Smooth muscle cell (in vitro differentiated cells): ENCODE measurements around the gene USP28. TPM values are rescaled to one million over a fixed set of nuclear protein-coding genes. Genes with fewer than 3 reads are reported as not detected.

ENCODE experiments used
- DNase-seq: peaks from one replicate; lab custom pipeline; 2025; ENCODE audit not compliant: unreplicated experiment; lab: John Stamatoyannopoulos, UW
- H2AFZ ChIP-seq: fragments of 200-600 bp; sonication (generic); 2 replicates; pipeline ENCODE4 v1.6.0; 2016; ENCODE audit warnings: antibody characterized with exemption, low read depth, mild to moderate bottlenecking
- H3F3A ChIP-seq: fragments of 200-600 bp; sonication (generic); 2 replicates; pipeline ENCODE4 v1.6.0; 2017; ENCODE audit warnings: antibody characterized with exemption, low read depth
- H3K27ac ChIP-seq: fragments of 200-600 bp; sonication (generic); 2 replicates; pipeline ENCODE4 v1.5.1; 2016; ENCODE audit warnings: low read depth, mild to moderate bottlenecking
- H3K27me3 ChIP-seq: fragments of 200-600 bp; sonication (generic); 2 replicates; pipeline ENCODE4 v1.6.1; 2016; ENCODE audit warnings: low read depth, mild to moderate bottlenecking
- H3K36me3 ChIP-seq: fragments of 200-600 bp; sonication (generic); 2 replicates; pipeline ENCODE4 v1.5.1; 2016; ENCODE audit warnings: low read depth
- H3K4me1 ChIP-seq: fragments of 200-600 bp; sonication (generic); 2 replicates; pipeline ENCODE4 v1.5.1; 2016; ENCODE audit warnings: low read depth
- H3K4me2 ChIP-seq: fragments of 200-600 bp; sonication (generic); 2 replicates; pipeline ENCODE4 v1.6.0; 2016; ENCODE audit warnings: mild to moderate bottlenecking
- H3K4me3 ChIP-seq: fragments of 200-600 bp; sonication (generic); 2 replicates; pipeline ENCODE4 v1.5.1; 2016; ENCODE audit warnings: mild to moderate bottlenecking
- H3K79me2 ChIP-seq: fragments of 200-600 bp; sonication (generic); 2 replicates; pipeline ENCODE4 v1.6.0; 2016; ENCODE audit warnings: low read depth, mild to moderate bottlenecking
- H3K9ac ChIP-seq: fragments of 200-600 bp; sonication (generic); 2 replicates; pipeline ENCODE4 v1.6.0; 2016; ENCODE audit warnings: low read depth
- H3K9me3 ChIP-seq: fragments of 200-600 bp; sonication (generic); replicated peaks from 2 replicates; pipeline ENCODE4 v1.5.1; 2016; ENCODE audit warnings: low read depth
- H4K20me1 ChIP-seq: fragments of 200-600 bp; sonication (generic); 2 replicates; pipeline ENCODE4 v1.6.0; 2016; ENCODE audit warnings: low read depth
- WGBS: methylation state at CpG from one replicate; pipeline ENCODE4 v1.1.7; 2016; ENCODE audit warnings: low lambda C conversion rate; 5-methylcytosine and 5-hydroxymethylcytosine counted together
- polyA plus RNA-seq: library from polyadenylated mRNA; unstranded; fragments of >200 nt; fragmentation: Nextera tagmentation; extraction: Ambion mirVana; gene quantifications from 2 replicates; pipeline ENCODE4 v1.2.1, GENCODE V29; 2016
- total RNA-seq: library from RNA; depleted of rRNA; stranded (reverse); fragments of >200 nt; gene quantifications from 2 replicates; pipeline ENCODE4 v1.2.3, GENCODE V29; 2014
- TF ChIP-seq, protein P1 (sequence below): fragments of 200-600 bp; sonication (generic); IDR thresholded peaks from 2 replicates; pipeline ENCODE4 v1.5.1; 2017; ENCODE audit warnings: borderline replicate concordance, mild to moderate bottlenecking, antibody characterized with exemption; ENCODE audit not compliant: insufficient read depth, poor library complexity, severe bottlenecking

USP28 gene
- total and polyA plus RNA-seq, 2 experiments from 2014 or later: 18.6 to 50.5 TPM

DNA sequence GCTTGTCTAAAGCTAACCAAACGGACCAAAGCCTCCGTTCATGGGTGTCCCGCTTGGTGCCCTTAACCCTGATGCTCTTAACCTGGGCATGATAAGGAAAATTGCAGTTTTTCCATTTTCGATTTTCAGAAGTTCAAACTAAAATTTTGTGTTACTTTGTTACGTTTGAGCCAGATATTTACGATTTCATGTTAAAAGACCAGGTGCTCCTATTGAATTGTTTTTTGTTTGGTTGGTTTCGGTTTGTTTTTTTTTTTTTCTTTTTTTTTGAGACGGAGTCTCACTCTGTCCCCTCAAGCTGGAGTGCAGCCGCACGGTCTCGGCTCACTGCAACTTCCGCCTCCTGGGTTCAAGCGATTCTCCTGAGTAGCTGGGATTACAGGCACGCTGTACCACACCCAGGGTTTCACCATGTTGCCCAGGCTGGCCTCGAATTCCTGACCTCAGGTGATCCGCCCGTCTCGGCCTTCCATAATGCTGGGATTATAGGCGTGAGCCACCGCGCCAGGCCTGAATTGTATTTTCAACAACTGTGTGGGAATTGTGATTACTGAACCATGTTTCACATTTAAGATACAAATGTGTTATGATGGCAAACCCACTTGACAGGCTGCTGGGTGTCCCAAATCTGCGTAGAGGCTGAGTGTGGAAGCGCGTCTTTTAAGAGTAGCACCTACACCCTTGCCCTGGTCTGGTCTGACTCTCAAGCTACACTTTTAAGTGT, 864 bp upstream of the USP28 start:
- H3K27me3 ChIP-seq: no peaks in the 10 kb centered on the region
- peak overlapping the region; percentile 86 for H3K4me2 ChIP-seq
- H3K9ac ChIP-seq: peak overlapping the region; percentile 74
- no peaks in the 10 kb centered on the region for H3K79me2 ChIP-seq
- peaks cover 13% of the 10 kb centered on the region for H3F3A ChIP-seq
- DNase-seq: no peak
- peak overlapping the region; percentile 62 for H3K4me3 ChIP-seq
- H3K27ac ChIP-seq: peak overlapping the region; percentile 87
- peaks cover 32% of the 10 kb centered on the region for H3K4me1 ChIP-seq
- H3K36me3 ChIP-seq: no peaks in the 10 kb centered on the region
- WGBS: 85% methylated on average over 24 of the region's 24 CpGs
- TF ChIP-seq, protein P1, sequence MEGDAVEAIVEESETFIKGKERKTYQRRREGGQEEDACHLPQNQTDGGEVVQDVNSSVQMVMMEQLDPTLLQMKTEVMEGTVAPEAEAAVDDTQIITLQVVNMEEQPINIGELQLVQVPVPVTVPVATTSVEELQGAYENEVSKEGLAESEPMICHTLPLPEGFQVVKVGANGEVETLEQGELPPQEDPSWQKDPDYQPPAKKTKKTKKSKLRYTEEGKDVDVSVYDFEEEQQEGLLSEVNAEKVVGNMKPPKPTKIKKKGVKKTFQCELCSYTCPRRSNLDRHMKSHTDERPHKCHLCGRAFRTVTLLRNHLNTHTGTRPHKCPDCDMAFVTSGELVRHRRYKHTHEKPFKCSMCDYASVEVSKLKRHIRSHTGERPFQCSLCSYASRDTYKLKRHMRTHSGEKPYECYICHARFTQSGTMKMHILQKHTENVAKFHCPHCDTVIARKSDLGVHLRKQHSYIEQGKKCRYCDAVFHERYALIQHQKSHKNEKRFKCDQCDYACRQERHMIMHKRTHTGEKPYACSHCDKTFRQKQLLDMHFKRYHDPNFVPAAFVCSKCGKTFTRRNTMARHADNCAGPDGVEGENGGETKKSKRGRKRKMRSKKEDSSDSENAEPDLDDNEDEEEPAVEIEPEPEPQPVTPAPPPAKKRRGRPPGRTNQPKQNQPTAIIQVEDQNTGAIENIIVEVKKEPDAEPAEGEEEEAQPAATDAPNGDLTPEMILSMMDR: no peak
- peaks cover 24% of the 10 kb centered on the region for H4K20me1 ChIP-seq
- no peaks in the 10 kb centered on the region for H3K9me3 ChIP-seq
- peak overlapping the region; percentile 99 for H2AFZ ChIP-seq

DNA sequence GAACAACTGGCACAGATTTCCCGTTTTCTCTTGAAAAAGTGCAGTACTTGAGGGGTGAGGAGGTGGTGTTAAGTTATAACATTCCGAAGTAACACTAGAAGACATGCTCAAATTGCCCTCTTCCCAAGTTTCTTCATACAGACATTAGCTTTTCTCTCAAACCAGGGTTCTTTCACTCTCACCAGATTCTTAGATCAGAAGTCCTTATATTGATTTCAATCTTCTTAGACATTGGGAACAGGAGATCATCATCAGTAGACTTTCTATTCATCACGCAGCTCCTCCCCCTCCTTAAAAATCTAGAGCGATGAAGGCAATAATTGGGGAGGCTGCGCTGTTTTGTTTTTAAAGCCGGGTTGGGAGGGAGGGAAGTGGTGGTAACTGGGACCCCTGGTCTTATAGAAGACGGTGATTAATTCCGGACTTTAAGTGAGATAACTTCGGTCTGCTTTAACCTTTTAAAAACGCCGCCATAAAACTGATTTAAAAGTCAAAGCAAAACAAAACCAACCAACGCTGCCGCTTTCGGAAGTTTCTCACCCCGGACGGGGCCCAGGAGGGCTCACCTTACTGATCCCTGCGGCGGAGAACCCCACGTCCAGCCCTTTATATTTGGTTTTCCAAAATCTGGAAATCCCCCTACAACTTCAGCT, 665 bp downstream of the USP28 start:
- 2% methylated on average over 19 of the region's 19 CpGs for WGBS
- H3F3A ChIP-seq: peaks cover 13% of the 10 kb centered on the region
- H3K79me2 ChIP-seq: no peaks in the 10 kb centered on the region
- peaks cover 35% of the 10 kb centered on the region for H3K4me1 ChIP-seq
- peaks cover 38% of the 10 kb centered on the region for H4K20me1 ChIP-seq
- no peaks in the 10 kb centered on the region for H3K27me3 ChIP-seq
- peak overlapping the region; percentile 60 for H2AFZ ChIP-seq
- DNase-seq: no peak
- H3K4me2 ChIP-seq: peak overlapping the region; percentile 95
- no peak overlapping the region for H3K27ac ChIP-seq
- H3K4me3 ChIP-seq: peak overlapping the region; percentile 62
- TF ChIP-seq, protein P1: no peak
- no peaks in the 10 kb centered on the region for H3K36me3 ChIP-seq
- peak overlapping the region; percentile 72 for H3K9ac ChIP-seq
- H3K9me3 ChIP-seq: no peaks in the 10 kb centered on the region

DNA sequence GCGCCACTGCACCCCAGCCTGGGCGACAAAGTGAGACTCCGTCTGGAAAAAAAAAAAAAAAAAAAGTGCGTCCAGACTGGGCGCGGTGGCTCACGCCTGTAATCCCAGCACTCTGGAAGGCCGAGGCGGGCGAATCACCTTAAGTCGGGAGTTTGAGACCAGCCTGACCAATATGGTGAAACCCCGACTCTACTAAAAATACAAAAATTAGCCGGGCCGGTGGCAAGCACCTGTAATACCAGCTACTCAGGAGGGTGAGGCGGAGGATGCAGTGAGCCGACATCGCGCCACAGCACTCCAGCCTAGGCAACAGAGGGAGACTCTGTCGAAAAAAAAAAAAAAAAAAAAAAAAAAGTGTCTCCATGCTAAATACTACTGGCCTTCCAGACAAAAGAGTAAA, 1.3 kb downstream of the USP28 start:
- Histone ChIP-seq H3K4me2 (peak overlapping the region; percentile 95), H3K27ac (no peak overlapping the region), H3K4me1 (peaks cover 35% of the 10 kb centered on the region), H2AFZ (peak overlapping the region; percentile 60), H3K36me3 (no peaks in the 10 kb centered on the region), H3K27me3 (no peaks in the 10 kb centered on the region), H3F3A (peaks cover 13% of the 10 kb centered on the region), H3K79me2 (no peaks in the 10 kb centered on the region), H4K20me1 (peaks cover 38% of the 10 kb centered on the region), H3K9ac (no peak overlapping the region), H3K4me3 (peak overlapping the region; percentile 62), H3K9me3 (no peaks in the 10 kb centered on the region)
- whole genome bisulfite sequencing: 15% methylated on average over 17 of the region's 19 CpGs
- no peak for DNase-seq
- TF ChIP-seq, protein P1: no peak
